ENCODE data around the gene CLEC4G. TPM values are rescaled to one million over a fixed set of nuclear protein-coding genes. Genes with fewer than 3 reads are reported as not detected.
A peak's percentile ranks its signal among the peaks of the same experiment; 100 is the strongest.

CLEC4G gene
- polyA plus RNA-seq, 1 donor (not counting 4 experiments of a cell fraction or from before 2014, with no cell fraction given), result not detected

DNA sequence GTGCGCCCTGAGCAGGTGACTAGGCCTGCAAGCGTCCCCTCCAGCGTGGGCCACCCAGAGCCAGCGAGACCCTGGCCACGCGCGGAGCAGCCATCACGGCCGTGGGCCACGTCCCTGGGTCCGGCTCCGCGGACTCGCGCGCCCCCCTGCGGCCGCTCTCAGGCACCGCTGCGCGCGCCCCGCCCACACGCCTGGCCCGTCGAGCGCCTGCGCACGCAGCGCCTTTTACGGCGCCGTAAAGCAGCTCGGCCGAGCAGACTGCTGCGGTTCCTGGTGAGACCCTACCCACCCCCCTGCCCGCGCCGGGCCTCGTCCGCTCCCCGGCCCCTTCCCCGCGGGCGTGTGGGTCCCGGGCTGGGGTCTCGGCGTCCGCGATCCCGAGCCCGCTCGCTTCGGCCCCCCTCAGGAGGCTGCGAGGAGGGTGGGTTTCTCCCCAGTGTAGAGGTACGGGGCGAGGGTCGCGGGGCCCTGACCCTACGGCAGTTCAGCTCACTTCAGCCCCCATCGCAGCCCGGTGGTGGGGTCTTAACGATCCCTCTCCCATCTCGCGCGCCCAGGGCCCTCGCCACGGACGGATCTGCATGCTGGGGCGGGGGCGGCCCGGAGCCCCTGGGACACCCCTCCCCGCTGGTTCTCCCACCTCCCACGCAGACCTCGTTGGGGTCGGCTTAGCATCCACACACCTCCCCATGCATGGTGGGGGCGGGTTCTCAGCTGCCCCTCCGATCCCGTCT, 51.1 kb downstream of the CLEC4G start, which contains the start of gene TRAPPC5:
Gene TRAPPC5, plus strand, starts transcription at position 228 of the 734 bp plus-strand sequence. CDS start 1,421 bp downstream, outside the sequence.
- no peaks in the 10 kb centered on the region for H3K9me3 ChIP-seq (ENCODE audit: control insufficient read depth, low read depth, low read length)
- peaks cover 6% of the 10 kb centered on the region for H3K27me3 ChIP-seq (ENCODE audit: control insufficient read depth, extremely low read depth, insufficient read depth, low read length)
- no peaks in the 10 kb centered on the region for H4K20me1 ChIP-seq (ENCODE audit: control insufficient read depth, extremely low read depth, insufficient read depth, low read length)
- H3K9me1 ChIP-seq (ENCODE audit: control insufficient read depth, extremely low read depth, insufficient read depth, low read length), result no peaks in the 10 kb centered on the region
- DNase-seq (ENCODE audit: low read depth, low spot score) (no peak), FAIRE-seq (no peak)
- dilution Hi-C loops (cut with MboI; ENCODE audit: extremely low pct_ligation_motif_present, low sequenced_read_pairs), result no loop called here
- H3K4me1 ChIP-seq (ENCODE audit: control insufficient read depth, extremely low read depth, insufficient read depth, low read length), result peaks cover 7% of the 10 kb centered on the region
- H2AFZ ChIP-seq (ENCODE audit: control insufficient read depth, low read length), result peak within 1 kb of the TSS; percentile 75
- peak within 1 kb of the TSS; percentile 64 for H3K27ac ChIP-seq (ENCODE audit: control insufficient read depth, insufficient read depth, low read length)
- H3K4me3 ChIP-seq (ENCODE audit: control insufficient read depth in 2 of 3, extremely low read depth in 1 of 3, insufficient read depth in 2 of 3, low read depth in 1 of 3, low read length in 3 of 3), result peak within 1 kb of the TSS; percentile 73 to 99 (median 83)
- peaks cover 16% of the 10 kb centered on the region for H3K79me2 ChIP-seq (ENCODE audit: control insufficient read depth, insufficient read depth, low read length)
- TF ChIP-seq, protein P1, sequence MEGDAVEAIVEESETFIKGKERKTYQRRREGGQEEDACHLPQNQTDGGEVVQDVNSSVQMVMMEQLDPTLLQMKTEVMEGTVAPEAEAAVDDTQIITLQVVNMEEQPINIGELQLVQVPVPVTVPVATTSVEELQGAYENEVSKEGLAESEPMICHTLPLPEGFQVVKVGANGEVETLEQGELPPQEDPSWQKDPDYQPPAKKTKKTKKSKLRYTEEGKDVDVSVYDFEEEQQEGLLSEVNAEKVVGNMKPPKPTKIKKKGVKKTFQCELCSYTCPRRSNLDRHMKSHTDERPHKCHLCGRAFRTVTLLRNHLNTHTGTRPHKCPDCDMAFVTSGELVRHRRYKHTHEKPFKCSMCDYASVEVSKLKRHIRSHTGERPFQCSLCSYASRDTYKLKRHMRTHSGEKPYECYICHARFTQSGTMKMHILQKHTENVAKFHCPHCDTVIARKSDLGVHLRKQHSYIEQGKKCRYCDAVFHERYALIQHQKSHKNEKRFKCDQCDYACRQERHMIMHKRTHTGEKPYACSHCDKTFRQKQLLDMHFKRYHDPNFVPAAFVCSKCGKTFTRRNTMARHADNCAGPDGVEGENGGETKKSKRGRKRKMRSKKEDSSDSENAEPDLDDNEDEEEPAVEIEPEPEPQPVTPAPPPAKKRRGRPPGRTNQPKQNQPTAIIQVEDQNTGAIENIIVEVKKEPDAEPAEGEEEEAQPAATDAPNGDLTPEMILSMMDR (optimal IDR thresholded peaks at IDR 0.05 in 1 of 3, IDR thresholded peaks at IDR 0.05 in 1 of 3, conservative IDR thresholded peaks at IDR 0.05 in 1 of 3; ENCODE audit: extremely low read depth in 1 of 3, insufficient read depth in 2 of 3, low read length in 3 of 3), result peak; percentile 63 to 90 (median 71)
- TF ChIP-seq EZH2 (IDR thresholded peaks at IDR 0.05; ENCODE audit: low read length), result no peak
- peak within 1 kb of the TSS; percentile 85 for H3K9ac ChIP-seq (ENCODE audit: control insufficient read depth, extremely low read depth, insufficient read depth, low read length)
- peaks cover 0 to 8% of the 10 kb centered on the region in 2 experiments for H3K36me3 ChIP-seq (ENCODE audit: control insufficient read depth in 2 of 2, extremely low read depth in 1 of 2, insufficient read depth in 2 of 2, low read length in 2 of 2)
- peak within 1 kb of the TSS; percentile 60 for H3K4me2 ChIP-seq (ENCODE audit: control insufficient read depth, extremely low read depth, insufficient read depth, low read depth, low read length)

DNA sequence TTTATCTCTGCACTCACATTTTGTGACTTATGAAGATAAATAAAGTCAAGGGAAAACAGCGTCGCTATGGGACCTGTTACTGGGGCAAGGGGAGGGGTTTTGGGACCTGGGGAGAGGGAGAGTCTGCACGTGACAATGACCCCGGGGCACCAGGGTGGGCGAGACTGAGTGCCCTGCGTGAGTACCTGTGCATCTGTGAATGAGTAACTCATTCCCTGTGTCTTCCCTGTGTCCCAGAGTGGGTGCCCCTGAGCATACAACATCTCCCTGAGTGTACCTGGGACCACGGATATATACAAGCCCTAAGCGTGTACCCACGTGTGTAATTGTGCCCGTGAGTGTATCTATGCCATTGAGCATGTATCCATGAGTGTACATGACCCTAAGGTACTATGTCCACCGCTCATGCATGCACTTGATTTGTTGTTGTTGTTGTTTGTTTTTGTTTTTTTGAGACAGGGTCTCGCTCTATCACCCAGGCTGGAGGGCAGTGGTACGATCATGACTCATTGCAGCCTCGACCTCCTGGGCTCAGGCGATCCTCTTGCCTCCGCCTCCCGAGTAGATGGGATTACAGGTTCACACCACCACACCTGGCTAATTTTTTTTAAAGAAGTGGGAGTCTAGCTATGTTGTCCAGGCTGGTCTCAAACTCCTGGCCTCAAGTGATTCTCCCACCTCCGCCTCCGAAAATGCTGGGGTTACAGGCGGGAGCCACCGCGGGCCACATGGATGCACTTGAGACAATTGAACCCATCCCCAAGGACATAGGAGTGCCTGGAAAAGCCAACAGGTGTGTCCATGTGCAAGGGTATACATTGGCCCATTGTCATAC, 51.9 kb downstream of the CLEC4G start:
- dilution Hi-C loops (cut with MboI; ENCODE audit: extremely low pct_ligation_motif_present, low sequenced_read_pairs), result no loop called here
- H3K9me1 ChIP-seq (ENCODE audit: control insufficient read depth, extremely low read depth, insufficient read depth, low read length), result no peaks in the 10 kb centered on the region
- H3K9me3 ChIP-seq (ENCODE audit: control insufficient read depth, low read depth, low read length), result no peaks in the 10 kb centered on the region
- H3K36me3 ChIP-seq (ENCODE audit: control insufficient read depth in 2 of 2, extremely low read depth in 1 of 2, insufficient read depth in 2 of 2, low read length in 2 of 2), result peaks cover 0 to 8% of the 10 kb centered on the region in 2 experiments
- no peaks in the 10 kb centered on the region for H4K20me1 ChIP-seq (ENCODE audit: control insufficient read depth, extremely low read depth, insufficient read depth, low read length)
- H3K9ac ChIP-seq (ENCODE audit: control insufficient read depth, extremely low read depth, insufficient read depth, low read length), result no peak overlapping the region
- no peak for FAIRE-seq
- no peak for DNase-seq (ENCODE audit: low read depth, low spot score)
- H3K4me2 ChIP-seq (ENCODE audit: control insufficient read depth, extremely low read depth, insufficient read depth, low read depth, low read length), result peak overlapping the region; percentile 50
- peak overlapping the region in 1 of 3 experiments; percentile 48 for H3K4me3 ChIP-seq (ENCODE audit: control insufficient read depth in 2 of 3, extremely low read depth in 1 of 3, insufficient read depth in 2 of 3, low read depth in 1 of 3, low read length in 3 of 3)
- no peak overlapping the region for H3K27ac ChIP-seq (ENCODE audit: control insufficient read depth, insufficient read depth, low read length)
- TF ChIP-seq, protein P1 (optimal IDR thresholded peaks at IDR 0.05 in 1 of 3, IDR thresholded peaks at IDR 0.05 in 1 of 3, conservative IDR thresholded peaks at IDR 0.05 in 1 of 3; ENCODE audit: extremely low read depth in 1 of 3, insufficient read depth in 2 of 3, low read length in 3 of 3), result no peak
- TF ChIP-seq EZH2 (IDR thresholded peaks at IDR 0.05; ENCODE audit: low read length), result no peak
- H3K27me3 ChIP-seq (ENCODE audit: control insufficient read depth, extremely low read depth, insufficient read depth, low read length), result peaks cover 6% of the 10 kb centered on the region
- H3K79me2 ChIP-seq (ENCODE audit: control insufficient read depth, insufficient read depth, low read length), result peaks cover 16% of the 10 kb centered on the region
- H2AFZ ChIP-seq (ENCODE audit: control insufficient read depth, low read length), result peak overlapping the region; percentile 75
- peaks cover 7% of the 10 kb centered on the region for H3K4me1 ChIP-seq (ENCODE audit: control insufficient read depth, extremely low read depth, insufficient read depth, low read length)

All from keratinocyte (primary cell).